NCI-H1436 treated with DMSO at 0.1 percent for 48 hours (cell line): ENCODE measurements around the gene UNC5A.

Experiments
- DNase-seq: peaks from one replicate; lab custom pipeline; 2025; lab: John Stamatoyannopoulos, UW

UNC5A gene

DNA sequence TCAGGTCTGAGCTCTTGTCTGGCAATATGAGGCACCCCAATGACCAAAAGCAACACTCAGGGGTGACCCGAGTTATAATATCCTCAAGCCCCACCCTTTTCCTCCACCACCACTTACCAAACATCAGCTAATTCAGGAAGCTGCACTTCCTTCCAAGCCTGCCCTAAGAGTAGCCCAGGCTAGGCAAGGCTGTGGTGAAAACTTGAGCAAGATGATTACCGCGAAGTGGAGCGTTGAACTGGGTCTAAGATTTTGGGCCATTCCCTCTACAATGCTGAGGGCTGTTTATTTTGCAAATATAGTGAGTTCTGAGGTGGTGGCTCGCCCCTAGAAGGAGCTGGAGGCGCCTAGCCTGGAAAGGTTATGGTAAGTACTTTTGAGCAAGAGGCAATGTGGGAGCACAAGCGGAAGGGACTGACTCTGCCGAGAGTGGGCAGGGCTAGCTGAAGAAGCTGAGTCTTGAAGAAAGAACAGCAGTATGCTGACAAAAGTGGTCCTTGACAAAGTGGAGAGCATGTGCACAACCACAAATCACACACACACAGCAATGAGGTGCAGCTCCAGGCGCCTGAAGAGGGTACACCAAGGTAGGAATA lies 89.0 kb downstream of the UNC5A start, which contains the start of gene HK3:
Gene HK3, minus strand, starts transcription at position 51 of the 596 bp plus-strand sequence. CDS start 3,187 bp downstream, outside the sequence.
- DNase-seq = no peak

DNA sequence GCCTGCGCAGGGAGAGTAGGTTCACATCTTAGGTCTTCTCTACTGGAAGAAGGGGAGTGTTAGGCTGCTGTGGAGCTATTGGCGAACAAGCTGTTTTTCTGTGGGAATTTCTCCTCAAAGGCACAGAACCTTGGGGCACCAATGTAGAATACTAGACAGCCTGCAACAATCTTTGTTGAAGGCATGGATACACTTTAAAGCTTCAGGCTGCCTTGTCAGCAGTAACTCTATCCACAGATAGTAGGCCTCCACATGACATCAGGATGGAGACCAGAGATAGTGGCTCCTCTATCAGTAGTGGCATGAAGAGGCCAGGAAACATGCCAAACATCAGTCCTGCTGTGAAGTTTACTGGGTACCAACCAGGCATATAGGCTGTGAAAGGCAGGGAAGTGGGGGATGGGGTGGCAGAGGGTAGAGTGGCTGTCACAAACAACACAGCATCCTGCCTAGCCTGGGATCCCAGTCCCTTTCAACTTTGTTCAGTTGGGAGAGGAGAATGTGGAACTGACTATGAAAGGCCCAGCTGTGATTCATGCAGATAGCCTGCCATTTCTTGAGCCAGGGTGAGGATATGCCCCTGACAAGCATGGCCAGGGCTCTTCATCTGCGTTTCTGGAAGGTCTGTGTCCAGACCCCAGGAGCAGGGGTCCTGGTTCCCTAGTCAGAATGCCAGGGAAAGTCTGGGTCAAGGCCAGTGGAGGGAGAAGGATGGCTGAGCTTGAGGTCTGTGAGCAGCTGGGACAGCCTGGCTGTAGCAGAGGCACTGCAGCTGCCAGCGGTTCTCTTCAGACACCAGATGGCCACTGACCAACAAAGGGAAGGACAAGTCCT lies 89.8 kb downstream of the UNC5A start:
- no peak for DNase-seq

DNA sequence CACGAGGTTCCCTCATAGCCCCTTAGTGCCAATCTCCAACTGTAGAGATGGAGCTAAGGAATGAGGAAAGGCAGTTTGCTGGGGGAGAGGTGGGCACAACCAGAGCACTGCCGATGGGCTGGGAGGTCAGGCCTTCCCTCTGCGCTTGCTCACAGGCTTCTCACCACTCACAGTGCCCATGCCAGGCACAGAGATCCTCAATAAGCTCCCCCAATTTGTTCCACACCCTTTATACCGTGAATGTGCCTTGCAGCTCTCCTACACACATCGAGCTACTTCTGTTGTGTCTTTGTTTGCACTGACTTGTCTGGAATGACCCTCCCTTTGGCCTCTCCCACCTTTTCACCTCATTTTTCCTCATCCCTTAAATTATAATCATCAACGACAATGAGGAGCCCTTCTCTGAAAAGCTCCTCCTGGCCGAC lies 90.4 kb downstream of the UNC5A start:
- DNase-seq = no peak

DNA sequence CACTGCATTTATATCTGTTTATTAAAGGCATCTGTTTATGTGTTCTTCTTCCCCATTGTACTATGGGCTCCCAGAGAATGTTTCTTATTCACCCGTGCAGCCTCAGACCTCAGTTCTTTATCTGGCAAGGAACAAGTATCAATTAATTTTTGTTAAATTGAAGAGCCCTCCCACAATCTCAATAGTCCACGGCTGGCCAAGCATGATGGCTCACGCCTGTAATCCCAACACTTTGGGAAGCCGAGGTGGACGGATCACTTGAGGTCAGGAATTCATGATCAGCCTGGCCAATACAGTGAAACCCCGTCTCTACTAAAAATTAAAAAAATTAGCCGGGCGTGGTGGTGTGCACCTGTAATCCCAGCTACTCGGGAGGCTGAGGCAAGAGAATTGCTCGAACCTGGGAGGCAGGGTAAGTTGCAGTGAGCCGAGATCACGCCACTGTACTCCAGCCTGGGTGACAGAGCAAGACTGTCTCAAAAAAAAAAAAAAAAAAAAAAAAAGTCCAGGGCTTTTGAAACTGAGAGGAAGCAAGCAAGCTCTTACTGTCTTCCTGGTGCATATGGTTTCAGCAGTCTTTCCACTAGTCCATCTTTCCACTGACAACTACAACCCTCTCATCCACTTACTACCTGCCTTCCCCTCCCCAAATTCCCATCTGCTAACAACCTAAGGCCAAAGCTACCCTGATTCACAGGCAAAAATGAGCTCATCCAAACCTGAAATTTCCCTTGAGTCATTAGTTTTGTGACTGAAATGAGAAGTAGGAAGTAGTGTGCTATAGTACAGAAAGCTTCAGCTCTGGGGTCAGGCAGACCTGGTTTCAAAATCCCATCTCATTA lies 91.1 kb downstream of the UNC5A start:
- DNase-seq = no peak

DNA sequence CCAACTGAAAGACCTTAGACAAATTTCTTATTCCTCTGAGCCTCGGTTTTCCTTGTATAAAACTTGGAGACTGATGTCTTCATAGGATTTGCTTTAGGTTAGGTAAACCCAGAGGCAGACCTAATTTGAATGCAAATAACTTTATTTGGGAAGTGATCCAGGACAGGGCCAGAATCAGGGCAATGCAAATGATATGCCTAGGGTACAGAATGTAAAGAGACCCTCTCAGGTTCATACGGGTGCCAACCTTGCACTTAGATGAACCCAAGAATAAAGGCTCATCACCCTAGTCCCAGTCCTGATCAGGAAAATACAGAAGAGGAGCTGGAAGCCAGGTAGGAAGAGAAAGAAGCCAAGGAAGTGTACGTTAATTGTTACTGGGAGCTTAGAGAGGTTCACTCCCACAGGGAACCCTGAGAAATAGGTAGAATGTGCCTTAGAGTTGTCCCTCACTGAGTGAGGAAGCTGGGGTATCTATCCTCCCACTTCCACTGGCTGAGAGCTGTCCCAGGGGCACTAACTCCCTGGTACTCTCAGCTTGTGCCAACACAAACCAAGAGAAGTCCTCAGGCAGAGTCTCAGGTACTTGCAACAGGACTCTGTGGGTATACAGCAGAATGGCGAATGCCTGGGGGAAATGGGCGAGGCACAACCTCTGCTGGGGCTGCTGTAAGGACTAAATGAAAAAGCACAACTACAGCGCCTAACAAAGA lies 91.9 kb downstream of the UNC5A start:
- DNase-seq = no peak

DNA sequence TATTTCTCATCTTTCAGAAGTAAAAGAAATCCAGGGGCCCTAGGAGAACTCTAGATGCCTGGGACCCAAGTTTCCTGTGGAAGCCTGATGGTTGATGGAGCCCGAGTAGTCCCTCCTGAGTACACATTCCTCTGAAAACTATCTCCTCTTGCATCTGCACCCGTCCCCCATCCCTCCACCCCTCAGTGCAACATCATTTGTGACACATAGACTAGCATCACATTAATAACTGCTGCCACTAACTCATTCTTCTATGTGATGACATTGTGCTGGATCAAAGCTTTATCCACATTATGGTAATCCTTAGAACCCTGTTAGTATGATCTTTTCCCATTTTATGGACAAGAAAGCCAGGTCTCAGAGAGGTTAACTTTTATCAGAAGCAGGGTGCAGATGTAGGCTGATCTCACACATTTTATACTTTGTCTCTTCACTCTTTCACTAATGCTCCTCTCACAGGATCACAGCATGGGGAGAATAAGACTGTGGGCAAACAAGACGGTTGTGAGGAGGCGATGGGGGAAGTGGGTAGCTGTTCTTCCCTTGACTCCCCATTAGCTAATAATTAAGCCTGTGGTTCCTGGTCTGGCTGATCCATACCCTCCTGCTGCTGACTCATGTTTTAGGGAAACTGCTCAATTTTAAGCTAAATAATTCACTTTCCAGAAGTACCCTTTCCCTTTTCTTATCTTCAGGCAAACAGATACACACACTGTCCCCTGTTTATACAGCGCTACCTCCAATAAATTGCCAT lies 92.7 kb downstream of the UNC5A start:
- no peak for DNase-seq

DNA sequence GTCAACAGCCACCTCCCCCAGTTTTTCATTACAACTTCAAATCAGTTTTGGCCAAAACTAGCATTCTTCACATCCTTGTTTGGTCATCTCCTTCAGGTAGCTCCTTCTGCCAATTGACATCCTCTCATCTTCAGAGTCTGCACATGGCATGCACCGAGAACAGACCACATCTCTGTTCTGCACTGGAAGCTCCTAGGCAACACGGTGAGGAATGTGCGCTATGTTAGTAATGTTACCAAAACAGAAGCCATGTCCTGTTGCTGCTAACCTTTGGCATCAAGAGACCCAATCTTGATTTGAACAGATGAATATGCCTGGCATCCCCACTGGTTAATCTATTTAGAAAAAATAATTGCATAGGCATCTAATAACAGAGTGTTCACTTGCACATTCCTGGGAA lies 93.9 kb downstream of the UNC5A start:
- no peak for DNase-seq

DNA sequence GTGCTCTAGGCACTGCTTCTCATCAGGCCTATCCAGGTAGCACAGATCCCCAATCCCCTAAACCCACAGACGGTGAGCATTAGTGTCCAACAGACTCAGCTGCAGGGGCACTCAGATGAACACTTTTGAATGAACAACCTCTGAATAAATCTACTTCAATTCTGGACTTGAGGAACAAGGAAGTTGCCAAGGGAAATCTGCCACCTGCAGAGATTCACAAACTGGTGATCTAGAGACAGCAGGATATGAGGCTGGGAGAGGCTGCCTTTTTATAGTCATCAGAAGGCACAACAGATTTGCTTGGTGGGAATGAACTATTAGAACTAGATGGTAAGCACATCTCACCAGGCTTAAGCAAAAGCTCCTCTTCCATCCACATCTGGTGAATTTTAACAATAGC lies 95.8 kb downstream of the UNC5A start:
- no peak for DNase-seq

DNA sequence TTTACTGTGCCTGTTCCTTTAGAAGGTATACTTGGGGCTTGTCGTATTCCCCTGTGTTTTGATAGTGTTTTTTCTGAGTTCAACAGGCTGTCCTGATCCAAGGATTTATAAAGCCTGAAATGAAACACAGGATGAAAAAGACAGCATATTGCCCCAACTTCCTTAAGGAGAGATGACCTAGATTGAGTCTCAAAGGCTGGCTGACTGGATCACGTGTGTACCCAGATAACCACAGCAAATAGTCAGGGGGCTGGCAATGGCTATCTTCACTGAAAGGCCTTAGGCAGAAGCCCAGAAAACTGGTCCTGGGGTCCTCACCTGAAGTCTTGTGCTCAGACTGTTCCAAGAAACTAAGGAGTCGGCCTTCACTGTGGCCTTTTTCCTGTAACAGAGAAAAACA lies 96.4 kb downstream of the UNC5A start:
- DNase-seq = no peak

DNA sequence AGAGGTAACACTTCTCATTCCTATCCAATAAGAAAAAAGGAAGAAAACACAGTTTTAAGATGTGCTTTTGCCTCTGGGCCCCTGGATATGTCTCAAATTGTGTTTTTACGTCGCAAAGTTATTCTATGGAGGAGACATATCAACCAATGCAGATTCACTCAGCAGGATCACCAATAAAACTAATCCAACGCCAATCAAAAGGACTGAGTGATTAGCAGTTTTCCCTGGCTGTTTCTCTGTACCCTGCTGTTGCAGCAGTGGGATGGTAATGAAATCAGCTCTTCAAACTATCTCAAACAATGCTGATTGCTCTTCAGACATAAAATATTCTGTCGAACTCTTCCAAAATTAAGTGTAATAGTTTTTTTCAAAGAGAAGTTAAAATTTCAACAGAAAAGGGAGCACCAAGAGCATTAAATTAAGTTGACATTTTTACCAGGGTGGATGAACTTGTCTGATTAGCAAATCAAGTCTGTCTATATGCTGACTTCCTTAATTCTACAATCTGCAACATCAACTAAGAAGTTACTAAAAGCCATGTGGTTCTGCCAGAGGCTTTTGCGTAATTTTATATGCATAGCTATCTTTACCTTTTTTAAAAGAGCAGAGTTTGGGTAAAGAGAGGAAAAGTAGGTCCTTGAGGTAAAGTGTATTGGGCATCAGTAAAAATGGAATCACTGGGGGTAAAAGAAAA lies 98.5 kb downstream of the UNC5A start:
- DNase-seq = no peak

DNA sequence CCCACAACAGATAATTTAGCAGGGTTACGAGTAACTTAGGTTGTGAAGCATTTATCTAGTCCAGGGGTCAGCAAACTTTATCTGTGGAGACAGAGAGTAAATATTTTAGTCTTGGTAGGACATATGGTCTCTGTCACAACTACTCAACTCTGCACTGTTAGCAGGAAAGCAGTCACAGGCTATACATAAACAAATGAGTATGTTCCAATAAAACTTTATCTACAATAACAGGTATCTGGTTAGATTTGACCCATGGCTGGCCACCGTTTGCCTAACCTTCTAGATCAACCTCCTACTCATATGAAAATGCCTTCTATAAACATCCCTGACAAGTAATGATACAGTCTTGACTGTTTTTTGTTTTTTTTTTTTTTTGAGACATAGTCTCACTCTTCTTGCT lies 101.8 kb downstream of the UNC5A start:
- no peak for DNase-seq

DNA sequence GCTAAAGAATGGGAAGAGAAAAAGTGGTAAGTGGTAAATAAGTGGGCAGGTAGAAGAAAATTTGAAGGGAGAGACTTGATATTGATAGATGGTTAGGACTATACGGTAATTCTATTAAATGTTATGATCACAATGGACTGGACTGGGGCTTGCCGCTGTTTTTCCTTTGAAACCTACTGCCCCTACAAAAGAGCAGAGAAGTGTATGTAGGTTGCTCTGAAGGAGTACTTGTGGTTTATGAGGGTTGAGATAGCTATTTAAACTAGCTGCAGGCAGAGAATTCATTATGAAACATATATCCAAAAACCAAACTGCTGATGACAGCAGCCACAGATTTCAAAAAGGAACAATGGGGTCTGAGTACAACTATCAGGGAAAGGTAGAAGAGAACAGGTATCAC lies 105.5 kb downstream of the UNC5A start:
- DNase-seq = no peak

DNA sequence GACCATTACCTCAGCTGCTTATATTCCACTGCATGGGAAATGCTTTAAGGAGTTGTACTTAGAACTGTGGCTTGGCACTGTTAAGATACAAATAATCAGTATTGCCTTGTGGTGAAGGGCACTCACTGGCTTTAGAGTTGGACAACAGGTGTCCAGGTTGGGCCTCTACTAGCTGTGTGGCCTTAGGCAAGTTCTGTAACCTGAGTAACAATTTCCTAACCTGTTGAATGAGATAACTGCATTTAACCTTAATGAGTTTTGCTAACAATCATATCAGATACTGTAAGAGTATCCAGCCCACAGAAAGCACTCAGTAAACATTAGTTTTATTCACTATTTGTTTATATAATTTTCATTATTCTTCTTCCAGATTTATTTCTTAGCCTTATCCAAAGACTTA lies 106.0 kb downstream of the UNC5A start:
- no peak for DNase-seq

DNA sequence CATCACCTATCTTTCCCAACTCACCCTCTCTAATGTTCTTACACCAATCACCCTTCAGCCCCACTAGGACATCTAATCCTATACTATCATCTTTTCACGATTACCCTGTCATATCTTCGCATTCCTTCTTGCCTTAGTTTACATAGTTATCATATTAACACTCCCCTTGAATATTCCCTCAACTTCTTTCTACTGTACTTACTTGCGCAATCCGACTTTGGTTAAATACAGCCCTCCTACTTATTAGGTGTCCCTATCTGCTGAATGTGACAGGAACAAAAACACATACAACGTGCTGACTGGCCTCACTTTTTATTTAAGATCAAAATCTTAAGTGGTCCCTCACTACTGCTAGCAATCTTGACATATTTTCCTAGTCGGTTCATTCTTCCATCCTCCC lies 108.3 kb downstream of the UNC5A start:
- DNase-seq = no peak

DNA sequence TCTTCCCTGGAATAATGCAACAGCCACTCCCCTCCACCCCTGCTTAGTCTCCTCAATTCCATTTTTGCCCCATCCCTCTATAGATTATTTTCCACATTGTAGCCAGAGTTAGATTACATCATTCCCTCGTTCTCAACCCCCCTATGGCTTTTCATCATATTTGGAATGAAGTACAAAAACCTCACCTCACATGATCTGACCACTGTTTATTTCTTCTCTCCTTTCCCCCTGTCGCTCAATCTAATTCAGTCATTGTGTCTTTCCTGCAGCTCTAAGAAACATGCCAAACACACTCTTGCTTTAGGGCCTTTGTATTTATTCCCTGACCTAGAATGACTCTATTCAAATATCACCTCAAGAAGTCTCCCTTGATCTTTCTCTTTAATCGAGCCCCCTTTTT lies 111.4 kb downstream of the UNC5A start:
- DNase-seq = no peak

DNA sequence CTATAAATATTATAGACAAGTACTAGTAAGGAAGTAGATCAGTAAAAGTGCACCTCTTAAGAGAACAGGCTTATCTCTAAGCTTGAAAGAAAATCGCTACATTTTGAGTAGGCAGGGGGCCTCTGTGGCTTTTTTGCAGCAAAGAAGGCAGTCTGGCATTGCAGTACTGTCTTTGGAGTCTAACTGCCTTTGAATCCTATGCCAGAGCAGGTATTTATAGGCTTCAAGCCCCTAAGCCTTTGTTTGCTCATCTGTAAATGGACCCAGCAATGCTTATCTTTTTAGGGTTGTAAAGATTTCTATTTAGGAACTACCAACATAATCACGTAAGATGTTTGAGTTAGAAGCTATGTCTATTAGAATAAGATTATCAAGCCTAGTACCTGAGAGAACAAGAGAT lies 112.5 kb downstream of the UNC5A start:
- no peak for DNase-seq

DNA sequence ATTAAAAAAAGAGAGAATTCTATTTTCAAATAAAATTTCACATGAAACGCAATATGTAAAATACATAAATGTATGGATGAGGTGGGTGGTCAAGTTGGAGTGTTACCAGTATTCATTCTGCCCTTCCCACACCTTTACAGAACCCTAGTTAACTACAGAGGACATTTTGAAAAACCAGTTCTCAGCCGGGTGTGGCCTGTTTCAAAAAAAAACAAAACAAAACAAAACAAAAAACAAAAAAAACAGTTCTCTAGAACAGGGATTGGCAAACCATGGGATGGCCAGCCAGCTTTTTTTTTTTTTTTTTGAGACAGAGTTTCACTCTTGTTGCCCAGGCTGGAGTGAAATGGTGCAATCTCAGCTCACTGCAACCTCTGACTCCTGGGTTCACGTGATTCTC lies 117.2 kb downstream of the UNC5A start:
- no peak for DNase-seq

DNA sequence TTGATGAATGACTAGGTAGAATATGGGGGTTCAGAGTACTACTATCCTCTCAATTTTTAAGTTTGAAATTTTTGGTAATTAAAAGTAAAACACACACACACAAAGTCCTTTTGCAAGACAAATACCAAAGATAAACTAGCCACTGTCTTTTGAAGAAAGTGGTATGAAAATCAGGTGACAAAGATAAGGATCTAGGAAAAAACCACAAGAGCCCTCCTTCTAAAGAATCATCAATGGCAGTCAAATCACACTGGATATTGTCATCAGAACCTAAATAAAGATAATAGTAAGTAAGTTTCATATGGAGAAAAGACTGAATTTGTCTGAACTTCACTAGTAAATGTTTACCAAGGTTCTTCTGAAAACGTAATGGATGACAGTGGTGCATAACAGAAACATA lies 119.3 kb downstream of the UNC5A start:
- no peak for DNase-seq
